Gastrocnemius medialis (tissue), 4 donors: ENCODE results near the gene TMEM125.

Experiments
- CTCF ChIP-seq, 5 experiments: fragments of 450-650 bp in 3 of 5; fragments of 200-600 bp in 2 of 5; sonication (generic) in 2 of 5; IDR thresholded peaks in 4 of 5; conservative IDR thresholded peaks in 1 of 5; 1 replicate in 4 of 5; 2 replicates in 1 of 5; pipeline ENCODE4 v1.5.1; 2016 to 2019; ENCODE audit warnings: antibody characterized with exemption in 5 of 5, mild to moderate bottlenecking in 3 of 5, moderate library complexity in 3 of 5
- POLR2A ChIP-seq, 2 donors: fragments of 450-650 bp; IDR thresholded peaks; one replicate each; pipeline ENCODE4 v1.6.1; 2017; ENCODE audit warnings: antibody characterized with exemption in 2 of 2, mild to moderate bottlenecking in 2 of 2, moderate library complexity in 2 of 2

- TF ChIP-seq POLR2A (IDR thresholded peaks at IDR 0.05) (no peak), CTCF (IDR thresholded peaks at IDR 0.05 in 4 of 5, conservative IDR thresholded peaks at IDR 0.05 in 1 of 5) (no peak)
Measured at GRCh38 chr1:43238991-43239469, 30.8 kb upstream of the TMEM125 start.
